Measurements from ENCODE around the gene SF3B6. TPM values are rescaled to one million over a fixed set of nuclear protein-coding genes. Genes with fewer than 3 reads are reported as not detected.

The SF3B6 gene
- polyA plus RNA-seq, 3 donors: 67.6 to 172 (median 146) TPM

DNA sequence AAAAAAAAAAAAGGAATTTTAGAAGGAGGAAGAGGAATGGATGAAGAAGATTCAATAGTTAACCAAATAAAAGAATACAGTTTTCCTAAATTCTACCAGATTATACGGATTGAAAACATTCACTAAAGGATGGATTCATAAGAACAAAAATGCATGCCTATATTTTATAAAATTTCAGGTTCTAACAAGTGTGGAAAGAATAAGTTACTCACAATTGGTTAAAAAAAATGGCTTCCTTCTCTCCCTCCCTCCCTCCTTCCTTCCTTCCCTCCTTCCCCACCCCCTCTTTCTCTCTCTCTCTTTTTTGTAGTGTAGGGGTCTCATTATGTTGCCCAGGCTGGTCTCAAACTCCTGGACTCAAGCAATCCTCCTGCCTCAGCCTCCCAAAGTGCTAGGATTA is 10.1 kb upstream of the SF3B6 start:
- H3K36me3 ChIP-seq (replicated peaks in 1 of 2; ENCODE audit: control insufficient read depth in 1 of 2, insufficient read depth in 2 of 2, low read length in 2 of 2): peaks cover 6 to 21% of the 10 kb centered on the region in 2 donors
- H4K20me1 ChIP-seq (ENCODE audit: insufficient read depth, low read length): no peaks in the 10 kb centered on the region
- H3K27me3 Mint-ChIP-seq (ENCODE audit: low read depth in 3 of 3): peaks cover 0 to 1% (median 0%) of the 10 kb centered on the region in 3 donors
- no peak overlapping the region for H3K4me3 Mint-ChIP-seq
- no peak overlapping the region for H3K27ac Mint-ChIP-seq
- no peak overlapping the region for H3K9ac ChIP-seq (ENCODE audit: insufficient read depth, low read length, poor library complexity, severe bottlenecking)
- WGBS (ENCODE audit: insufficient coverage): no CpG with 5 or more reads among the region's 1 CpG
- H3K4me3 ChIP-seq (replicated peaks in 1 of 3; ENCODE audit: low read depth in 2 of 3, low read length in 3 of 3): no peak overlapping the region
- H3K27ac ChIP-seq (ENCODE audit: low read depth in 1 of 2, low read length in 2 of 2): no peak overlapping the region
- DNase-seq: no peak
- TF ChIP-seq, protein P1, sequence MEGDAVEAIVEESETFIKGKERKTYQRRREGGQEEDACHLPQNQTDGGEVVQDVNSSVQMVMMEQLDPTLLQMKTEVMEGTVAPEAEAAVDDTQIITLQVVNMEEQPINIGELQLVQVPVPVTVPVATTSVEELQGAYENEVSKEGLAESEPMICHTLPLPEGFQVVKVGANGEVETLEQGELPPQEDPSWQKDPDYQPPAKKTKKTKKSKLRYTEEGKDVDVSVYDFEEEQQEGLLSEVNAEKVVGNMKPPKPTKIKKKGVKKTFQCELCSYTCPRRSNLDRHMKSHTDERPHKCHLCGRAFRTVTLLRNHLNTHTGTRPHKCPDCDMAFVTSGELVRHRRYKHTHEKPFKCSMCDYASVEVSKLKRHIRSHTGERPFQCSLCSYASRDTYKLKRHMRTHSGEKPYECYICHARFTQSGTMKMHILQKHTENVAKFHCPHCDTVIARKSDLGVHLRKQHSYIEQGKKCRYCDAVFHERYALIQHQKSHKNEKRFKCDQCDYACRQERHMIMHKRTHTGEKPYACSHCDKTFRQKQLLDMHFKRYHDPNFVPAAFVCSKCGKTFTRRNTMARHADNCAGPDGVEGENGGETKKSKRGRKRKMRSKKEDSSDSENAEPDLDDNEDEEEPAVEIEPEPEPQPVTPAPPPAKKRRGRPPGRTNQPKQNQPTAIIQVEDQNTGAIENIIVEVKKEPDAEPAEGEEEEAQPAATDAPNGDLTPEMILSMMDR (IDR thresholded peaks at IDR 0.05): no peak
- H3K4me1 ChIP-seq (ENCODE audit: control insufficient read depth in 1 of 2, insufficient read depth in 2 of 2, low read length in 2 of 2): peaks cover 37 to 47% of the 10 kb centered on the region in 2 donors
- H3K9me3 ChIP-seq (replicated peaks in 1 of 2; ENCODE audit: control insufficient read depth in 1 of 2, insufficient read depth in 1 of 2, low read length in 2 of 2): no peaks in the 10 kb centered on the region
- peaks cover 17% of the 10 kb centered on the region for H3K79me2 ChIP-seq (ENCODE audit: insufficient read depth, low read length)
- H3K27me3 ChIP-seq (ENCODE audit: control insufficient read depth in 2 of 2, insufficient read depth in 2 of 2, low read length in 2 of 2): no peaks in the 10 kb centered on the region
- intact Hi-C loops (cut with micrococcal nuclease): no loop called here
- H3K9me3 Mint-ChIP-seq: peaks cover 0 to 4% (median 0%) of the 10 kb centered on the region in 7 donors
- peaks cover 22 to 51% of the 10 kb centered on the region in 2 donors for H3K36me3 Mint-ChIP-seq
- H3K4me2 ChIP-seq (replicated peaks; ENCODE audit: extremely low read depth, low read length, poor library complexity, severe bottlenecking): no peak overlapping the region
- peaks cover 48% of the 10 kb centered on the region for H3K4me1 Mint-ChIP-seq
- H2AFZ ChIP-seq (ENCODE audit: insufficient read depth, low read depth, low read length, poor library complexity, severe bottlenecking): no peak overlapping the region

- Mint-ChIP-seq H3K27me3 (ENCODE audit: low read depth in 3 of 3) (peaks cover 0 to 1% (median 0%) of the 10 kb centered on the region in 3 donors), H3K4me3 (peak overlapping the region; percentile 94), H3K4me1 (peaks cover 53% of the 10 kb centered on the region), H3K36me3 (peaks cover 18 to 46% of the 10 kb centered on the region in 2 donors), H3K9me3 (peaks cover 0 to 3% (median 0%) of the 10 kb centered on the region in 7 donors), H3K27ac (peak overlapping the region; percentile 80 to 95 (median 89))
- Histone ChIP-seq H3K4me1 (ENCODE audit: control insufficient read depth in 1 of 2, insufficient read depth in 2 of 2, low read length in 2 of 2) (peaks cover 44 to 56% of the 10 kb centered on the region in 2 donors), H3K27me3 (ENCODE audit: control insufficient read depth in 2 of 2, insufficient read depth in 2 of 2, low read length in 2 of 2) (no peaks in the 10 kb centered on the region), H3K4me3 (replicated peaks in 1 of 3; ENCODE audit: low read depth in 2 of 3, low read length in 3 of 3) (peak overlapping the region; percentile 42 to 92 (median 74)), H3K9ac (ENCODE audit: insufficient read depth, low read length, poor library complexity, severe bottlenecking) (peak overlapping the region; percentile 76), H4K20me1 (ENCODE audit: insufficient read depth, low read length) (no peaks in the 10 kb centered on the region), H3K27ac (ENCODE audit: low read depth in 1 of 2, low read length in 2 of 2) (peak overlapping the region; percentile 86 to 92), H2AFZ (ENCODE audit: insufficient read depth, low read depth, low read length, poor library complexity, severe bottlenecking) (peak overlapping the region; percentile 92), H3K9me3 (replicated peaks in 1 of 2; ENCODE audit: control insufficient read depth in 1 of 2, insufficient read depth in 1 of 2, low read length in 2 of 2) (no peaks in the 10 kb centered on the region), H3K36me3 (replicated peaks in 1 of 2; ENCODE audit: control insufficient read depth in 1 of 2, insufficient read depth in 2 of 2, low read length in 2 of 2) (peaks cover 6 to 24% of the 10 kb centered on the region in 2 donors), H3K79me2 (ENCODE audit: insufficient read depth, low read length) (peaks cover 21% of the 10 kb centered on the region), H3K4me2 (replicated peaks; ENCODE audit: extremely low read depth, low read length, poor library complexity, severe bottlenecking) (peak overlapping the region; percentile 87)
- intact Hi-C loops (cut with micrococcal nuclease): loop anchor here (2.0 kb wide), 2 partner anchors 38 to 156 kb away; partner anchors contain the start of gene WDCP (in 1 of the 2)
- 38% methylated on average over 3 of the region's 11 CpGs for WGBS (ENCODE audit: insufficient coverage)
- DNase-seq: no peak
- TF ChIP-seq, protein P1 (IDR thresholded peaks at IDR 0.05): no peak
Observed at GRCh38 chr2:24085200-24085489, 9.0 kb upstream of the SF3B6 start.
